Myometrial cell (primary cell): Measurements from ENCODE around the gene SETD5. TPM values are rescaled to one million over a fixed set of nuclear protein-coding genes. Genes with fewer than 3 reads are reported as not detected.

Experiments used
- total RNA-seq: library from RNA; depleted of rRNA; stranded (reverse); fragments of >200 nt; gene quantifications from 2 replicates; pipeline ENCODE4 v1.2.3, GENCODE V29; 2015

Gene SETD5, protein sequence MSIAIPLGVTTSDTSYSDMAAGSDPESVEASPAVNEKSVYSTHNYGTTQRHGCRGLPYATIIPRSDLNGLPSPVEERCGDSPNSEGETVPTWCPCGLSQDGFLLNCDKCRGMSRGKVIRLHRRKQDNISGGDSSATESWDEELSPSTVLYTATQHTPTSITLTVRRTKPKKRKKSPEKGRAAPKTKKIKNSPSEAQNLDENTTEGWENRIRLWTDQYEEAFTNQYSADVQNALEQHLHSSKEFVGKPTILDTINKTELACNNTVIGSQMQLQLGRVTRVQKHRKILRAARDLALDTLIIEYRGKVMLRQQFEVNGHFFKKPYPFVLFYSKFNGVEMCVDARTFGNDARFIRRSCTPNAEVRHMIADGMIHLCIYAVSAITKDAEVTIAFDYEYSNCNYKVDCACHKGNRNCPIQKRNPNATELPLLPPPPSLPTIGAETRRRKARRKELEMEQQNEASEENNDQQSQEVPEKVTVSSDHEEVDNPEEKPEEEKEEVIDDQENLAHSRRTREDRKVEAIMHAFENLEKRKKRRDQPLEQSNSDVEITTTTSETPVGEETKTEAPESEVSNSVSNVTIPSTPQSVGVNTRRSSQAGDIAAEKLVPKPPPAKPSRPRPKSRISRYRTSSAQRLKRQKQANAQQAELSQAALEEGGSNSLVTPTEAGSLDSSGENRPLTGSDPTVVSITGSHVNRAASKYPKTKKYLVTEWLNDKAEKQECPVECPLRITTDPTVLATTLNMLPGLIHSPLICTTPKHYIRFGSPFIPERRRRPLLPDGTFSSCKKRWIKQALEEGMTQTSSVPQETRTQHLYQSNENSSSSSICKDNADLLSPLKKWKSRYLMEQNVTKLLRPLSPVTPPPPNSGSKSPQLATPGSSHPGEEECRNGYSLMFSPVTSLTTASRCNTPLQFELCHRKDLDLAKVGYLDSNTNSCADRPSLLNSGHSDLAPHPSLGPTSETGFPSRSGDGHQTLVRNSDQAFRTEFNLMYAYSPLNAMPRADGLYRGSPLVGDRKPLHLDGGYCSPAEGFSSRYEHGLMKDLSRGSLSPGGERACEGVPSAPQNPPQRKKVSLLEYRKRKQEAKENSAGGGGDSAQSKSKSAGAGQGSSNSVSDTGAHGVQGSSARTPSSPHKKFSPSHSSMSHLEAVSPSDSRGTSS (N-terminal part only)
- total RNA-seq, result 33.4 and 37.2 TPM in 2 replicates

DNA sequence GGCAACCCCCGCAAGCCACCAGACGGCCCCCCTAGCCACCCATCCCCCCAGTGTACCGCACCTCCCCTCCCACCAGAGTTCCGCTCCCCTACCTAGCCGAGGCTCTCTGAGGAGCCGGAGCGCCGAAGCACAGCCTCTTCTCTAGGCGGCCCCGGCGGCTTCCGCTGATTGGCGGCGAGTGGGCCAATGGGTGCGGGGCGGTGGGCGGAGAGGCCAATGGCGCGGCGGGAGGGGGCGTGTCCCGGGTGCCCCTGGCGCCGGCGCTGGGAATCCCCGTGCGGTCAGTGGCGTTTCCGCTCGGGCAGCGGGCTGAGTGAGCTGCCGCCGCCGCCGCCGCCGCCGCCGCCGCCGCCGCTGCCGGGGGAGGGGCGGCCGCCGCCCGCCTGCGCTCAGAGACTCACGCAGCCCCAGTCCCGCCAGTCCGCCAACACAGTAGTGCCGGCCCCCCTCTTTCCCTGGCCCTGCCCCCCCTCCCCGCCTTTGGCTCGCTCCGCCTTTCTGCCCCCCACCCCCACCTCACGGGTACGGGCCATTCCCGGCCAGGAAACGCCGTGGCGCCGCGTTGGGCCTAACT lies at the start of gene SETD5:
Gene SETD5, plus strand, starts transcription at position 284 of the 574 bp plus-strand sequence. CDS start 31,324 bp downstream, outside the sequence.

DNA sequence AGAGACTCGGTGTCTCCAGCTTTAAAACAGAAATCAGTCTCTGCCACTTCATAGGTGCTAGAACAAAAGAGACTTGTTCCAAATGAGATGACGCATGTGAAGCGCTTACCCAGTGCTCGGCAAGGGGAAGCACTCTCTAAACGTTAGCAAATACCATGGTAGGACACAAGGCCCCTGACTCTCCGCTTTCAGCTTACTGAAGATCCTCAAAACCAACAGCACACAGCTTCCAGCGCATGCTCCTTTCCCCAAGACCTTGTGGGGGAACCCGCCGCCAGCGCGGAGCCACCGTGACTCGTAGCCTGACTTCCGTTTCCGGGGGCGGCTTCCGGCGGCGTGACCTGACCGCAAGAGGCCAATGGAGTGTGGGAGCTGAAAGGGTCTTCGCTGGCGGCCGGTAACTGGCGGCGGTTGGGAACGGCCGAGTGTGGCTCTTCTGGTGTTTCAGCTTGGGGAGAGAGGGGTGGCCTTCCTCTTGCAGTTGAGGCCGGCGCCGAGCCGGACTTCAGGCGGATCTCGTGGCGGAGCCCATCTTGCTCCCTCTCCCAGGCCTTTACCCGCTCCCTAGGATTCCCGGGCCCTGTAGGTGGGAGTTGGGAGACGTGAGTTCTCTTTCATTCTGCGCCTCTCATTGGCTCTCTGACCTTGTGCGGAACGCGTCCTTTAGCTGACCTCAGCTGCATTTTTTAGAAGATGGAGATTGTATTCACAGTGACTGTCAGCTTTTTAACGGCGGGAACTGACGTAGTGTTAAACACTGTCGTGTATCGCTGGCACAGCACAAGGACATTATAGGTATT lies 34.5 kb upstream of the SETD5 start, which contains the start of gene THUMPD3:
Gene THUMPD3, plus strand, starts transcription at position 324 of the 800 bp plus-strand sequence. CDS start 2,015 bp downstream, outside the sequence.

Other genes with a start within 250 kb of the SETD5 start
- gene SRGAP3, start 148.0 kb upstream of the SETD5 start, total RNA-seq, result 4.6 and 5.8 TPM in 2 replicates
- gene THUMPD3, start 34.6 kb upstream of the SETD5 start, total RNA-seq, result 20.0 and 36.9 TPM in 2 replicates
- gene LHFPL4, start 156.2 kb downstream of the SETD5 start, total RNA-seq, result not detected in 2 replicates